Measurements from ENCODE around the gene OXA1L. TPM values are rescaled to one million over a fixed set of nuclear protein-coding genes. Genes with fewer than 3 reads are reported as not detected.

Gene OXA1L
- total RNA-seq, 2 donors from 2014 or later: 114 TPM

- H3K9ac ChIP-seq (ENCODE audit: extremely low read depth, low read length, poor library complexity, severe bottlenecking): no peak overlapping the region
- peak; percentile 89 for DNase-seq
- TF ChIP-seq CTCF (conservative IDR thresholded peaks at IDR 0.05): no peak
Observed at GRCh38 chr14:22819151-22819988, 52.9 kb downstream of the OXA1L start.

DNA sequence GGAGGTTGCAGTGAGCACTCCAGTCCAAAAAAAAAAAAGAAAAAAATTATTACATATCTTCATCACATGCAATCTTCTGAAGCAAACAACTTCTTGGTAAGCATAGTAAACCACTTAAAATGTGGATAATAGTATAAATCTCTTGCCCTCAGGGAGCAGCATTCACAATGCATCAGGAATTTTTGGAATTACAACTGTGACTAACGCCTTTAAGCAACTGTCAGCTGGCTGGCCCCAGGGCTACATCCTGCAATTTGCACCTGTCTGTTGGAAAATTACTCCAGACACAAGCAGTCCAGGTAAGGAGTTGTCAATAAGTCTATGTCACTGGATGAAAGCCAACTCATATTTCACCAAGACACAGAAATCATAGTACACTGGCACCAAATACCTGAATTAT is 54.2 kb downstream of the OXA1L start:
- no peak for DNase-seq
- H3K9me3 Mint-ChIP-seq: no peaks in the 10 kb centered on the region
- Histone ChIP-seq H3K27me3 (ENCODE audit: control insufficient read depth, insufficient read depth, low read length, poor library complexity, severe bottlenecking) (no peaks in the 10 kb centered on the region), H3K9ac (ENCODE audit: extremely low read depth, low read length, poor library complexity, severe bottlenecking) (no peak overlapping the region), H3K9me3 (ENCODE audit: control insufficient read depth, low read length) (no peaks in the 10 kb centered on the region), H3K27ac (ENCODE audit: low read depth, low read length) (no peak overlapping the region), H3K4me1 (ENCODE audit: control insufficient read depth, insufficient read depth, low read length) (peaks cover 15% of the 10 kb centered on the region), H3K36me3 (ENCODE audit: control insufficient read depth, insufficient read depth, low read length) (no peaks in the 10 kb centered on the region), H3K4me3 (ENCODE audit: low read length) (no peak overlapping the region)
- peaks cover 45% of the 10 kb centered on the region for H3K4me1 Mint-ChIP-seq
- H3K27me3 Mint-ChIP-seq (ENCODE audit: insufficient read depth): peaks cover 3% of the 10 kb centered on the region
- WGBS, 2 experiments (ENCODE audit: insufficient coverage in 1 of 2, insufficient read length in 1 of 2): 59 to 86% methylated on average over 1 of the region's 1 CpG
- no peak for TF ChIP-seq CTCF (conservative IDR thresholded peaks at IDR 0.05)
- peak overlapping the region; percentile 67 for H3K4me3 Mint-ChIP-seq
- peak overlapping the region; percentile 93 for H3K27ac Mint-ChIP-seq
- no peaks in the 10 kb centered on the region for H3K36me3 Mint-ChIP-seq (ENCODE audit: low read depth)

More at GRCh38 chr14:22819151-22819988, 52.9 kb downstream of the OXA1L start:
- Histone ChIP-seq H3K4me3 (ENCODE audit: low read length) (no peak overlapping the region), H3K27ac (ENCODE audit: low read depth, low read length) (no peak overlapping the region), H3K4me1 (ENCODE audit: control insufficient read depth, insufficient read depth, low read length) (peaks cover 18% of the 10 kb centered on the region), H3K27me3 (ENCODE audit: control insufficient read depth, insufficient read depth, low read length, poor library complexity, severe bottlenecking) (no peaks in the 10 kb centered on the region), H3K9me3 (ENCODE audit: control insufficient read depth, low read length) (no peaks in the 10 kb centered on the region), H3K36me3 (ENCODE audit: control insufficient read depth, insufficient read depth, low read length) (no peaks in the 10 kb centered on the region)
- peaks cover under 1% of the 10 kb centered on the region for H3K27me3 Mint-ChIP-seq (ENCODE audit: insufficient read depth)
- H3K4me3 Mint-ChIP-seq: peak overlapping the region; percentile 48
- peaks cover 59% of the 10 kb centered on the region for H3K4me1 Mint-ChIP-seq
- peak overlapping the region; percentile 77 for H3K27ac Mint-ChIP-seq
- H3K9me3 Mint-ChIP-seq: no peaks in the 10 kb centered on the region
- H3K36me3 Mint-ChIP-seq (ENCODE audit: low read depth): no peaks in the 10 kb centered on the region
- 48 to 100% methylated on average over 1 to 10 of the region's 10 CpGs for WGBS, 2 experiments (ENCODE audit: insufficient coverage in 1 of 2, insufficient read length in 1 of 2)

GRCh38 chr14:22821193-22822015 is 54.9 kb downstream of the OXA1L start:
- H3K27me3 Mint-ChIP-seq (ENCODE audit: insufficient read depth): peaks cover 5% of the 10 kb centered on the region
- Histone ChIP-seq H3K9ac (ENCODE audit: extremely low read depth, low read length, poor library complexity, severe bottlenecking) (no peak overlapping the region), H3K27ac (ENCODE audit: low read depth, low read length) (no peak overlapping the region), H3K9me3 (ENCODE audit: control insufficient read depth, low read length) (no peaks in the 10 kb centered on the region), H3K27me3 (ENCODE audit: control insufficient read depth, insufficient read depth, low read length, poor library complexity, severe bottlenecking) (no peaks in the 10 kb centered on the region), H3K4me3 (ENCODE audit: low read length) (peak overlapping the region; percentile 73), H3K36me3 (ENCODE audit: control insufficient read depth, insufficient read depth, low read length) (no peaks in the 10 kb centered on the region), H3K4me1 (ENCODE audit: control insufficient read depth, insufficient read depth, low read length) (peaks cover 15% of the 10 kb centered on the region)
- no peaks in the 10 kb centered on the region for H3K9me3 Mint-ChIP-seq
- 36 to 41% methylated on average over 15 to 24 of the region's 24 CpGs for WGBS, 2 experiments (ENCODE audit: insufficient coverage in 1 of 2, insufficient read length in 1 of 2)
- H3K27ac Mint-ChIP-seq: peak overlapping the region; percentile 93
- no peaks in the 10 kb centered on the region for H3K36me3 Mint-ChIP-seq (ENCODE audit: low read depth)
- H3K4me1 Mint-ChIP-seq: peaks cover 42% of the 10 kb centered on the region
- peak overlapping the region; percentile 67 for H3K4me3 Mint-ChIP-seq
- peak; percentile 78 for DNase-seq
- TF ChIP-seq CTCF (conservative IDR thresholded peaks at IDR 0.05): no peak

Data from endodermal cell (in vitro differentiated cells).